Activated CD4-positive, CD25-positive, alpha-beta regulatory T cell treated with anti-CD3 and anti-CD28 coated beads, Interleukin-2, amount 50 U/mL, for 24 hours (primary cell): ENCODE data around the gene PSMA3.

Experiments
- ATAC-seq, 2 donors: fragments of 150-1000 bp; cut with Tn5 transposase; one replicate each; pipeline ENCODE4 v1.10.0; 2021; ENCODE audit warnings: mild to moderate bottlenecking in 1 of 2, moderate library complexity in 1 of 2

The PSMA3 gene

GRCh38 chr14:58272588-58273372 lies 28.1 kb downstream of the PSMA3 start:
- ATAC-seq: no peak

- no peak for ATAC-seq
Measured at GRCh38 chr14:58274881-58275280, 30.2 kb downstream of the PSMA3 start.

- no peak for ATAC-seq
Measured at GRCh38 chr14:58275527-58276190, 31.0 kb downstream of the PSMA3 start.

GRCh38 chr14:58276208-58276607 lies 31.6 kb downstream of the PSMA3 start:
- peak; percentile 27 to 38 for ATAC-seq

- no peak for ATAC-seq
Measured at GRCh38 chr14:58278177-58278576, 33.5 kb downstream of the PSMA3 start.

DNA sequence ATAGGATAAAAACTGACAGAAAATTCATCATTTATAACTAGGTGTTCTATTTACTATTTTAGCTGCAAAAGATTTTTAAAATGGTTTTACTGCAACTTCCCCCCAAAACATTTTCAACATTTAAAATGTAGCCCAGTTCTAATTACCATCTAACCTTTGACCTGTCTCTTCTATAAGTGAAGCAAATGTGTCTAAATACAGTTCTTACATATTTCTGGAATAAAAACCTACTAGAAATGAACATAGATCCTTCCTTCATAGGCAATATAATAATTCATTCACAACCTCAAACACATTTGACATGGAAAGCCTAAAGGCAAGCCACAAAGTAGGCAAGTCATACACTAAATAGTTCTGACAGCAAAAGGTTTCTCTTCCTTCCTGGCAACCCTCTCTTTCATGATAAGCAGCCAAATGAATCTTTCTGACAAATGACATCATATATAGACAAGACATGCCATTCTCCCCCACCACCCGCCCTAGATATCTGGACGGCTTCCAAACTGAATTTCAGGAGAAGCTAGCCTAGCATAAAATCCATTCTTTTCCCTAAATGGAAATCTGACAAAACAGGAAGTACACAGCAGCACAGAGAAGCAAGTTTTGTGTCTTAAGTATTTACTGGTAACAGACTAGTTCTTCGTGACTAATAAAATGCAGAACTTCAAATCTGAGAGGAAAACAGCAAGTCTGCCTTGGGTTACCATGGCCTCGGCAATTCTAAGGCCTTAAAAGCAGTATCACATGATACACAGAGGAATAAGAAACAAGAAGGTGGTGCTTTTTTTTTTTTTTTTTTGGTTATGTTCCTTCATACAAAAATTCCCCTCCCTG lies 36.5 kb downstream of the PSMA3 start:
- ATAC-seq: peak; percentile 82 to 85

GRCh38 chr14:58281969-58282368 lies 37.3 kb downstream of the PSMA3 start:
- no peak for ATAC-seq

GRCh38 chr14:58282925-58283593 lies 38.4 kb downstream of the PSMA3 start:
- no peak for ATAC-seq

DNA sequence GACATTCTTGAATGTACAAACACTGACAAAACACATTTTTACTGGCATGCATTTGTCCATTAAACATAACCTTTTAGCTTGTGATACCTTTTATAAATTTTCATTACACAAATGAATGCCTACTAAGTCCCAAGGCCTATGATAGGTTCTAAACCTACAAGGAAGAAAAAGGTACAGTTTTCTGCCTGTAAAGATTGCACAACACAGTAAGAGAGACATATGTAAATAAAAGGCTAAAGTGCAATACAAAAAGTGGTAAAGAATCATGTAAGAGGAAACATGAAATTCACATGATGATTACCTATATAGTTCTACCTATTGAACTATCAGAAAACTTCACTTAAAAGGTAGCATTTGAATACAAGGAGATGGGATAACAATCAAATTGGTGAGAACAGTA lies 39.1 kb downstream of the PSMA3 start:
- ATAC-seq: no peak

GRCh38 chr14:58285132-58285531 lies 40.5 kb downstream of the PSMA3 start:
- no peak for ATAC-seq

DNA sequence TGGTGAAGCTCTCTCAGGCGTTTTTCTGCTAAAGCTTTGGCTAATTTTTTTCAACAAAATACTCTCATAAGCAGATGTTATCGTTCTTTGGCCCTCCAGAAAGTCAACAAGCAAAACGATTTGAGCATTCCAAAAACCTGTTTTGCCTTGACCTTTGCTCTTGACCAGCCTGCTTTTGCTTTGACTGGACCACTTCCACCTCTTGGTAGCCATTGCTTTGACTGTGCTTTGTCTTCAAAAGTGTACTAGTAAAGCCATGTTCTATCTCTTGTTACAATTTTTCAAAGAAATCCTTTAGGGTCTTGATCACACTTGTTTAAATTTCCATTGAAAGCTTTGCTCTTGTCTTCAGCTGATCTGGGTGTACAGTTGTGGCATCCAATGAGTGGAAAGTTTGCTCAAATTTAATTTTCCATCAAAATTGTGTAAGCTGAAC lies 43.0 kb downstream of the PSMA3 start:
- no peak for ATAC-seq

DNA sequence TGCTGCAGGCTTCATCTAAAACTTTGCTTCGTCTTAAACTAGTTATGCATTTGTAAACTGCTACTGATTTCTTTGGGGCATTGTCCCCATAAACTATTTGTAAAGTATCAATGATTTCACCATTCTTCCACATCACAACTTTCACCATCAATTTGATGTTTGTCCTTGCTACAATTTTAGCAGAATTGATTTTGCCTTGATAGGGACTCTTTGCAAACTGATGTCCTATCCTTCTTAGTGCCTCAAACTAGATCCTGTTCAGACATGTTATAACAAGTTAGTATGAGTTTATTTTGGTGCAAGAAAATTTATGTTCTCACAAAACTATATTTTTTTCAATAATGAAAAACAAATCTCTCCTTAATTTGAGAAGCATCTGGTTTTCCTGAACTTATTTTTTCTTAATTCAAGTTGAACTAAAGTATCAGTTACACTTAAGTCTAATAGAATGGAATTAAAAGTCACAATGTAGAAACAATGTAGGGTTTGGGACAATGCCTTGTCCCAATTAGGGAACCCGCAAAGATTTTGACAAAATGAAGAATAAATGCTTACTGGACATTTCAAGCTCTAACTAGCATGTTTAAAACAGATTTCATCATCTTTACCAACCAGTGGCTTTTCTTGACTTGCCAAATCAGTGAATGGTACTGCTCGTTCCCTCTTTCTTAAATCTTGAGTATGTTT lies 43.6 kb downstream of the PSMA3 start:
- no peak for ATAC-seq

DNA sequence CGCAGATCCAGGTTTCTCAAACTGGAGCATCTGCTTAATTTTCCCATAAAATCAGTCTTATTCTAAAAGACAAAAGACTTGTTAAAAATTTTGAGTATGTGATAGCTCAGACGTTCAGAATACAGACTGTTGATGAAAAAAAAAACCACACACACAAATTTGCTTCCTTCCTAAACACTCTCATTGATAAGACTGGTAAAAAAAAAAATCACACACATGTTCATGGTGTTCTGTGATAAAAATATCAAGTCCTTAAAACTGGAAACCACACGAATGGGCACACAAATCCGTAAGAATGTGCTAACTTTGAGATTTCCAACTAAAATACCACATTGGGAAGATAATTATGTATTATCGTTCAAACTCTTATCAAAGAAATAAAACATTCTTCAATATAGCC lies 47.0 kb downstream of the PSMA3 start:
- ATAC-seq: no peak

- no peak for ATAC-seq
Measured at GRCh38 chr14:58292187-58292586, 47.5 kb downstream of the PSMA3 start.

- no peak for ATAC-seq
Measured at GRCh38 chr14:58294201-58294600, 49.6 kb downstream of the PSMA3 start.

DNA sequence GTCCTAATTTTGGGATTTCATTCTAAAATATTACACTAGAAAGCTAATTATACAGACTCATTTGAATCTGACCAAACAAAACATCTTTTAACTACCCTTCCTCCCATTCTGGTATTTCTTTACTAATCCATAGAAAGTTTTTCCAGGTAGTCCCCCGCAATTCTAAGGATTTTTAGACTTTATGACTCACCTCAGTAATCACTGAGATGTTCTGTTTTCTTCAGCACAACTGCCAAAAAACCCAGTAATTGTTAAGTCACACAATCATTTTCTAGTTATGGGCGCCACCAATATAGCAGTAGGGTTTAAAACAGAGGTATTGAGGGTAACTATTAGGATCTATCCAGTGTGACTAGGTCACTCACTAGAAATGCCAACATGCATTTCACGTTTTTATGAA lies 52.1 kb downstream of the PSMA3 start:
- ATAC-seq: no peak

DNA sequence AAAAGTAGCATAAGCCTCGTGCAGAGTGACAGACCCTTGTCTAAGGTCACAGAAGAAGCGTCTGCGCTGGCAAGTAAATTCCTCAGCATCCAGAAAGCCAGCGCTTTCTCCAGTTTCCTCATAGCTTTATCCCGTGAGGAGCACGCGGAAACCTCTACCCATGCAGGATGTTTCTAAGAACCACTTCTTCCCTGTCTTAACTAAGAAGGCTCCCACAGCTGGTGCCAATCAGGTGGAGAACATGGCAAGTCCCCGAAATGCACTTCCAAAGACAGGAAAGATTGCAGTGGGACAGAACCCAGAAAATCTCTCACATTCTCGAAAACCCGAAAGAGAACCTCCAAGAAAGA lies 52.7 kb downstream of the PSMA3 start:
- ATAC-seq: no peak

GRCh38 chr14:58297762-58298476 lies 53.3 kb downstream of the PSMA3 start:
- peak; percentile 91 to 92 for ATAC-seq

DNA sequence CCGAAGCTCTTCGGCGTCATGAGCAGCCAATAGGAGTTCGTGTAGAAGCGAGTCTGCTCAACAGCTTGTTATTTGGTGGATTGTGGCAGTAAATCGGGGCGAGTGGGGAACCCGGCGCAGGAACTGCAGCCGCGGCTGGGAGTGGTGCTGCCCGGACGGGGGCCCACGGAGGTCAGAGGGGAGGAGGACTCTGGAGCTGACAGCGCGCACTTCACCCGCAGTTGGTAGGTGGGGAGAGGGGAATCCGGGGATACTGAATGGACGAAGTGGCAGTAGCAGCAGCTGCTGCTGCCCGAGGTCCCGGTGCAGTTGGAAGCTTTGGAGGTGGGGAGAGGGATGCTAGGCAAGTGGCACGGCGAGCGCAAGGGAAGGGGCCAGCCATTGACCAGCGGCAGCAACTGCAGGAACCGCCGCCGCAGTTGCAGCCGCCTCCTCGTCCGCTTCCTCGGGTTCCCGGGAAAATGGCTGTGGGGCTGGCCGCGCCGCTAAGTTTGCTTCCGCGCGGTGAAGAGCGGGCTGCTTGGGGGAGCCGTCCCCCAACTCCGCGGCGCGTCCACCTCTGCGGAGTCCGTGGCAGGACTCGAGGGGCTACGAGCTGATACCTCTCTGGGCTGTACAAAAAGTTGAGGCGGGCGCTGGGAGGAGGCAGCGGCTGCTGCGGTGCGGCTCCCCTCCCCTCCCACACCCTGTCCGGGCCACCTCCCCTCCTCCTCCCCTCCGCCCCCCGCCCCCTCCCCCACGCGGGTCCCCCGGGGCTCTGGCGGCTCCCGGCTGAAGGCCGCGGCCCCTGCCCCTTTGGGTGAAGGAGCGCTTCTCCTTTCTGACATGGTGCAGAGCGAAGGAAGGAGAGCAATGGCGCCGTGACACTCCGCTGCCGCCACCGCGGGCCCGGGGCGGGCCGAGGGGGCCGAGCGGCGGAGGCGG lies 54.1 kb downstream of the PSMA3 start, which contains the start of gene ARID4A:
Gene ARID4A (plus strand): TSS at position 79 of the 924 bp plus-strand sequence. CDS start 1,300 bp downstream, outside the sequence.
- no peak for ATAC-seq
